Astrocyte of the cerebellum (primary cell): ENCODE results near the gene OR8B4.
"Not testable (repeated sequence)": the region's sequence is repeated elsewhere in the genome, so short reads cannot be mapped to it uniquely, and the experiment has no call there.

Experiments used
- DNase-seq: peaks from one replicate; pipeline ENCODE4 v3.0.0-alpha.2; 2011; ENCODE audit warnings: low read depth
- H3K4me3 ChIP-seq: 2 replicates; pipeline ENCODE4 v1.5.1; 2011; ENCODE audit warnings: mild to moderate bottlenecking, low read depth, low read length, moderate library complexity
- in situ Hi-C: cut with HindIII; loops from 2 replicates; pipeline ENCODE4 v1.10.0; 2017; ENCODE audit warnings: low sequenced_read_pairs
- TF ChIP-seq, protein P1 (sequence below): IDR thresholded peaks from 2 replicates; pipeline ENCODE4 v1.5.1; 2012; ENCODE audit warnings: low read length, low read depth, moderate library complexity, mild to moderate bottlenecking; ENCODE audit errors: missing control alignments

The OR8B4 gene

DNA sequence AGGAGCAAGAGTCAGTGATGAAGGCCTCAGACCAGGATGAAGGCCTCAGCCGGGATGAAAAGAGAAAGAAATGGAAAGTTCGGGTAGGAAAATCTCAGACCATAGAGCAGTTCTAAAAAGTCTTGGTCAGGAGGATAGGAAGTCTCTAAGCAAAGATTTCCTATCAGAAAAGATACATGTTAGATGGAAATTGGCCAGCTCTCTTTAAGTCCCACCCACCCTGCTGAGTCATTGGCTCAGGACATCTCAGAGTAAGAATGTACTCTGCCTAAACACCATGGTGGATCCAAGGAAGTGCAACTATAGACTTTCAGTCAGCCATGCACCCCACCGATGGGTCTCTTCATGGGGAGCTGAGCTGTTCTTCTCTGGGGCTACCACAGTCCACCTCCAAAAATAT, 30.3 kb downstream of the OR8B4 start:
- H3K4me3 ChIP-seq: no peak overlapping the region
- in situ Hi-C loops: no loop called here
- TF ChIP-seq, protein P1, sequence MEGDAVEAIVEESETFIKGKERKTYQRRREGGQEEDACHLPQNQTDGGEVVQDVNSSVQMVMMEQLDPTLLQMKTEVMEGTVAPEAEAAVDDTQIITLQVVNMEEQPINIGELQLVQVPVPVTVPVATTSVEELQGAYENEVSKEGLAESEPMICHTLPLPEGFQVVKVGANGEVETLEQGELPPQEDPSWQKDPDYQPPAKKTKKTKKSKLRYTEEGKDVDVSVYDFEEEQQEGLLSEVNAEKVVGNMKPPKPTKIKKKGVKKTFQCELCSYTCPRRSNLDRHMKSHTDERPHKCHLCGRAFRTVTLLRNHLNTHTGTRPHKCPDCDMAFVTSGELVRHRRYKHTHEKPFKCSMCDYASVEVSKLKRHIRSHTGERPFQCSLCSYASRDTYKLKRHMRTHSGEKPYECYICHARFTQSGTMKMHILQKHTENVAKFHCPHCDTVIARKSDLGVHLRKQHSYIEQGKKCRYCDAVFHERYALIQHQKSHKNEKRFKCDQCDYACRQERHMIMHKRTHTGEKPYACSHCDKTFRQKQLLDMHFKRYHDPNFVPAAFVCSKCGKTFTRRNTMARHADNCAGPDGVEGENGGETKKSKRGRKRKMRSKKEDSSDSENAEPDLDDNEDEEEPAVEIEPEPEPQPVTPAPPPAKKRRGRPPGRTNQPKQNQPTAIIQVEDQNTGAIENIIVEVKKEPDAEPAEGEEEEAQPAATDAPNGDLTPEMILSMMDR: no peak
- no peak for DNase-seq

GRCh38 chr11:124384399-124384798, 40.3 kb downstream of the OR8B4 start, which contains the start of gene OR8B2:
Gene OR8B2, minus strand, starts transcription at chr11:124384499. Its CDS starts 1,156 bp downstream, at chr11:124383343.
- in situ Hi-C loops: no loop called here
- no peak for DNase-seq
- no peak within 1 kb of the TSS for H3K4me3 ChIP-seq
- TF ChIP-seq, protein P1: no peak

- DNase-seq, in situ Hi-C loops, H3K4me3 ChIP-seq: not testable (repeated sequence)
These were observed 41.8 kb downstream of the OR8B4 start for GRCh38 chr11:124382857-124383256.

DNA sequence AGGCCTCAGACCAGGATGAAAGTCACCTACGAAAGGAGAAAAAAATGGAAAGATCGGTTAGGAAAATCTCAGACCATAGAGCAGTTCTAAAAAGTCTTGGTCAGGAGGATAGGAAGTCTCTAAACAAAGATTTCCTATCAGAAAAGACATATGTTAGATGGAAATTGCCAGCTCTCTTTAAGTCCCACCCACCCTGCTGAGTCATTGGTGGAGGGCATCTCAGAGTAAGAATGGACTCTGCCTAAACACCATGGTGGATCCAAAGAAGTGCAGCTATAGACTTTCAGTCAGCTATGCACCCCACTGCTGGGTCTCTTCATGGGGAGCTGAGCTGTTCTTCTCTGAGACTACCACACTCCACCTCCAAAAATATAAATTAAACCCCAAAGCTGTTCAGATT, 44.1 kb downstream of the OR8B4 start:
- no peak for DNase-seq
- H3K4me3 ChIP-seq: no peak overlapping the region
- in situ Hi-C loops: no loop called here
- TF ChIP-seq, protein P1: no peak

GRCh38 chr11:124376280-124376679, 48.4 kb downstream of the OR8B4 start:
- TF ChIP-seq, protein P1: no peak
- in situ Hi-C loops: no loop called here
- no peak overlapping the region for H3K4me3 ChIP-seq
- no peak for DNase-seq
